SK-N-SH (cell line): Measurements from ENCODE around the gene THOC7.

ENCODE experiments used
- CTCF ChIP-seq: fragments of 200-600 bp; sonication (generic); IDR thresholded peaks from 2 replicates; pipeline ENCODE4 v1.6.1; 2017; ENCODE audit warnings: antibody characterized with exemption, mild to moderate bottlenecking, moderate library complexity
- EP300 ChIP-seq, 2 experiments: IDR thresholded peaks; 2 replicates each; pipeline versions ENCODE4 v1.4.0 to v1.6.1; 2012; ENCODE audit warnings: borderline replicate concordance in 1 of 2, low read depth in 1 of 2, low read length in 1 of 2
- EZH2phosphoT487 ChIP-seq: fragments of 200-600 bp; sonication (generic); IDR thresholded peaks from 2 replicates; pipeline ENCODE4 v1.6.1; 2017; ENCODE audit warnings: low read depth, mixed run types, mild to moderate bottlenecking, antibody characterized with exemption, moderate library complexity, borderline replicate concordance
- FOSL2 ChIP-seq: IDR thresholded peaks from 2 replicates; pipeline ENCODE4 v1.4.0; 2012; ENCODE audit warnings: low read depth, mild to moderate bottlenecking, moderate library complexity, borderline replicate concordance
- REST ChIP-seq: IDR thresholded peaks from 2 replicates; pipeline ENCODE4 v1.6.1; 2012; ENCODE audit warnings: mild to moderate bottlenecking, low read depth, low read length, moderate library complexity
- RXRA ChIP-seq: IDR thresholded peaks from 2 replicates; pipeline ENCODE4 v1.4.0; 2012; ENCODE audit warnings: low read depth, mild to moderate bottlenecking, borderline replicate concordance
- USF2 ChIP-seq: fragments of 150-350 bp; IDR thresholded peaks from 2 replicates; pipeline ENCODE4 v1.6.1; 2017; ENCODE audit warnings: antibody characterized with exemption, low read length, low read depth, borderline replicate concordance
- ZBTB33 ChIP-seq: IDR thresholded peaks from 2 replicates; pipeline ENCODE4 v1.4.0; 2012; ENCODE audit warnings: low read depth, borderline replicate concordance

GRCh38 chr3:63791974-63792373, 71.6 kb downstream of the THOC7 start:
- TF ChIP-seq REST (no peak), CTCF (peak; percentile 61), EP300 (IDR thresholded peaks at IDR 0.05; ENCODE audit: borderline replicate concordance in 1 of 2, low read depth in 1 of 2, low read length in 1 of 2) (no peak), RXRA (no peak), ZBTB33 (no peak), USF2 (no peak), EZH2phosphoT487 (no peak), FOSL2 (no peak)
